ENCODE measurements around the gene DDX6.

DNA sequence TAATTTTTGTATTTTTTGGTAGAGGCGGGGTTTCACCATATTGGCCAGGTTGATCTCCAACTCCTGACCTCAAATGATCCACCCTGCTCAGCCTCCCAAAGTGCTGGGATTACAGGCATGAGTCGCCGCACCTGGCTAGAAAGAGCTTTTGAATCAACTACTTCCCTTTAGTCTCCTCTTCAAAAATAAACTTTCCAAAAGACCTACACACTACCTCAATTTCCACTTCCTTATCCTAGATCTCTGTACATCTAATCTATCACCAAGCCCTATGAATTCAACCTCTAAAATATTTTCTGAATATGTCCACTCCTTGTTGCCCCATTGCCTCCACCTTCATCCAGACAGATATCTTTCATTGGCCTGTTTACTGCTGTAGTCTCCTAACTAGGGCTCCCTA lies 13.1 kb upstream of the DDX6 start:
- TF ChIP-seq EZH2 (IDR thresholded peaks at IDR 0.05; ENCODE audit: insufficient read depth, poor library complexity, severe bottlenecking) (no peak), EZH2phosphoT487 (IDR thresholded peaks at IDR 0.05; ENCODE audit: insufficient read depth, low read depth) (no peak)

Data from GM23248 (cell line).